CD4-positive, alpha-beta T cell treated with Interleukin-17A for 4 hours (primary cell): ENCODE results near the gene STARD8.

Source experiments
- DNase-seq: peaks from one replicate; pipeline ENCODE4 v3.0.0-alpha.2; 2020; ENCODE audit warnings: mixed read lengths

Gene STARD8

DNA sequence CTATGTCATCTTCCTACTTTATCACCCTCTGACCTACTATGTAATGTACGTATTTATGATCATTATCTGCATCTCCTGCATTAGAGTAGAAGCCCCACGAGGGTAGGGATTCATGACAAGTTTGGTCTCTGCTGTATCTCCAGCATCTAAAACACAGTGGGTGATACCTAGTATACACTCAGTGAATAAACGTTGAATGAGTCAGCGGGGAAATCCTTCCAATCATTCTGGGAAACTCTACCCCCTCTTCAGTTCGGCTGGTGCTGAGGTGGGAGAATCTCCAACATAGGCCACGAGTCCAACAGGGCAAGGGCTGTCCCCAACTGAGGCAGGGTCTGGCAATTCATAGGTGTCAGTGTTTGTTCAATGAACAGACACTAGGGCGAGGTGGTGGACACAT is 106.9 kb downstream of the STARD8 start:
- no peak for DNase-seq

DNA sequence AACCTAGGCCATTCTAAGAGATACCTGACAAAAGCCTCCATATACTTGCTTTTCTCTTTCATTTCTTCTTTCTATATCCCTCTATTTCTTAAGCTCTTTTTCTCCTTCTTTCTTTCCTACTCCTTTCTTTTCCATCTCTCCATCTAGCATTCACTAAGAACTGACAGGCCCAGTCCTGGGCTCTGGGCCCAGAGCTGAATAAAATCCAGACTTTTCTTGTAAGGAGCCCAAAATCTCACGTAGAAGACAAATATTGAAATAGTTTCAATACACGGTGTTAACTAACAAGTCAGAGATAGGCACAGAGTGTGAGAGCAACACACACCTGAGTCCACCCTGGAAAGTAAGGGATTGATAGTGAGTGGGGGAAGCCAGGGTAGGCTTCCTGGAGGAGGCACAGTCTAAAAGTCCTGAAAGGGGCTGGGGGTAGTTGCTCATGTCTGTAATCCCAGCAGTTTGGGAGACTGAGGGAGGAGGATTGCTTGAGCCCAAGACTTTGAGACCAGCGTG is 108.2 kb downstream of the STARD8 start:
- no peak for DNase-seq

DNA sequence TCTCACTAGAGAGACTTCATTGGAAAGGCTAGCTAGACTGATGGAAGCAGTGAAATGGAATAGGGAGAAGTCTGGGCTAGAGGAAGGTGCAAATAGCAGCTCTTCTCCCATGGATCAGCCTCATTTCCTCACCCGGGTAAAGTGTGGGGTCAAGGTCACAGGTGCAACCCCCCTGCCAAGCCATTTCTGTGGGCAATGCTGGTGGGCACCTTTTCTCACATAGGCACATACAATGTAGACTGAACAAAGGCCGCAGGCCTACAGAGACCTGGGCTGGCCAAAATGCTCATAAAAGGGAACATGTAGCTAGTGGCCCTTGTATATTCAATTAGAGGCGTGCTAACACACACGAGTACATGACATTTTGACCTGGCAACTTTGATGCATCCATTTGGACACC is 109.9 kb downstream of the STARD8 start:
- no peak for DNase-seq

DNA sequence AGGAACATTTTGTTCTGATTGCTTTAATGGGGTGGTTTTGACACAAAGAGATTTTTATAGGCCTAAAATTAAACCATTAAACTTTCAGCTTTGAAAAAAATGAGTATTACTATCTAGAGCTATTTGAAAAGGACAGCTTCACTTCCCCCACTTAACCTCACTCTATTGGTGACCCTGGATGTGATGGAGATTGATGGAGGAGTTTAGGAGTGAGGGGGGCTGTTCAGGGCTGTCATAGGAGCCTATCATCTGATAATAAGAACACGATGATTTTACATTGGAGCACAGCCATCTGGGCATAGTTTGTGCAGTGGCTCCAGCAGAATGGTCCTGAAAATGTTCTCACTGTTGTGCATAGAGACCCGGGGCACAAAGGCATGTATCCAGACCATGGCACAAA is 110.3 kb downstream of the STARD8 start:
- DNase-seq: no peak

DNA sequence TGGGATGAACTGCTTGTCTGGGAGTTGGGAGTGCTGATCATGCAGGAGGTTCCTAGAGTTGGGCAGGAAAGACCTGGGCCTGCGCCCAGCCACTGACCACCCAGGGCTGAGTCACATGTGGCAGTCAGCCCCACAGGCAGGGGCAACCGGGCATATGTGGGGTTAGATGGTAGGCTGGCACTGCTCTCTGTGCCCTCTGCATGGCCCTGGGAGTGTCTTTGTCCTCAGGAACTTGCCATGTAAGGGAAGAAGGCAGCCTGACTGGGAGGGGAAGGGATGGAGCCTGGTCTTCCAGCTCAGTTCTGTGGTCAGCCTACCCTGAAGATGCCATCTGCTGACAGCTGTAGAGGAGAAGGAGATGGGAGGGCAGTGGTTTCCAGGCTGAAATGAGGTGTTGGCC is 111.2 kb downstream of the STARD8 start:
- DNase-seq: no peak

DNA sequence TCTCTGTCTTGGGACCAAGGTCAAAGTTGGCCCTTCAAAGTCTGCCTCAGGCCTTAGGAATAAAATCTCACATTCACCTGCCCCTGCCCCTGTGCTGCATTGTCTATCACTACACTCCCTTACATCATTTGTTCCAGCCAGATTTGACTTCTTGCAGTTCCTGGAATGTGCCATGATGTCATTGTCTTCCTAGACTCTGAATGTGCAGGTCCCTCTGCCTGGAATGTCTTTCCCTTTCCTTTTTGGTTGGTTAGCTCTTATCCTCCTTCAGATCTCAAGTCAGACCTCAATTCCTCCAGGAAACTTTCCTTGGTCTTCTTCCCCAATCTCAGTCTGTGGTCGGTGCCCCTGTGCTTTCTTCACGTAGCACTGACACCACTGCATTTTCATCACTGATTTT is 113.6 kb downstream of the STARD8 start:
- no peak for DNase-seq

DNA sequence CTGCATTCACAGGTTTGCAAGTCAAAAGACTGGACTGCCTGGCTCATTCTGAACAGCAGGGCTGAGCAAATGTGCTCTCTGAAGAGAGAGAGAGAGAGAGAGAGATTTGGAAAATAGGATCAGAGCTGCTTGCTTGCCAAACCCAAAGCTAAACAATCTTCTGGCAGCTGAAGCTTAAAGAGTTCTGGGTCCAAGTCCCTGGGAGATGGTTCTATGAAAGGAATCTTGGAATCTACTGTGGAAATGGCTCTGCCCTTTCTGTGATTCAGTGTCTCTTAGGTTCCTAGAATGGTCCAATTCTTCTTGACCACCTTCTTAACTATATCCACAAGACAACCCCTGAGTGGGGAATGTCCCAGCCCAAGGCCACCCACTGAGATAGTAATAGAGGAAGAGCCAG is 115.3 kb downstream of the STARD8 start:
- DNase-seq: no peak

DNA sequence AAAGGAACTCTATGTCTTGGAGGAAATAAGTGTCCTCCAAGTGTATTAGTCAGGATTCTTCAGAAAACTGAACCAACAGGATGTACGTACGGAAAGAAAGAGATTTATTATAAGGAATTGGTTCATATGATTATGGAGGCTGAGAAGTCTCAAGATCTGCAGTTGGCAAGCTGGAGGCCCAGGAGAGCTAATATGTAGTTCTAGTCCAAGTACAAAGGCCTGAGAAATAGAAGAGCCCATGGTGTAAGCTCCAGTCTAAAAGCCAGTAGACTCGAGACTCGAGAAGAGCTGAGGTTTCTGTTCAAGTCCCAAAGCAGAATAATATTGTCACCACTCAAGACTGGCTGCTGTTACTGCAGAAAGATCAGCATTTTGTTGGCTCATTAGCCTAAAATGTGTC is 116.0 kb downstream of the STARD8 start:
- DNase-seq: no peak
